Occipital lobe (tissue), 2 donors: ENCODE data around the gene FAAH2. TPM values are rescaled to one million over a fixed set of nuclear protein-coding genes. Genes with fewer than 3 reads are reported as not detected.
"Not testable (repeated sequence)": the region's sequence is repeated elsewhere in the genome, so short reads cannot be mapped to it uniquely, and the experiment has no call there.

Experiments
- DNase-seq: peaks from one replicate; lab custom pipeline; 2025; lab: John Stamatoyannopoulos, UW
- total RNA-seq: library from RNA; depleted of rRNA; stranded (reverse); fragments of >200 nt; gene quantifications from one replicate; pipeline ENCODE4 v1.2.3, GENCODE V29; 2014

FAAH2 gene
- total RNA-seq, 1 donor from 2014 or later = 1.2 TPM

GRCh38 chrX:57380026-57380796, 93.7 kb downstream of the FAAH2 start:
- no peak for DNase-seq

GRCh38 chrX:57394162-57394561, 107.7 kb downstream of the FAAH2 start:
- not testable (repeated sequence) for DNase-seq

GRCh38 chrX:57403191-57403590, 116.7 kb downstream of the FAAH2 start:
- DNase-seq = not testable (repeated sequence)

- no peak for DNase-seq
These were observed 119.6 kb downstream of the FAAH2 start for GRCh38 chrX:57406149-57406548.

GRCh38 chrX:57417827-57418226, 131.3 kb downstream of the FAAH2 start:
- no peak for DNase-seq

GRCh38 chrX:57422289-57422688, 135.8 kb downstream of the FAAH2 start:
- DNase-seq = no peak

GRCh38 chrX:57422790-57423189, 136.3 kb downstream of the FAAH2 start:
- no peak for DNase-seq

GRCh38 chrX:57445076-57445475, 158.6 kb downstream of the FAAH2 start:
- DNase-seq = no peak

- DNase-seq = no peak
These were observed 159.3 kb downstream of the FAAH2 start for GRCh38 chrX:57445832-57446231.

GRCh38 chrX:57447856-57448255, 161.3 kb downstream of the FAAH2 start:
- DNase-seq = no peak

- no peak for DNase-seq
These were observed 165.0 kb downstream of the FAAH2 start for GRCh38 chrX:57451426-57452020.

GRCh38 chrX:57453901-57454300, 167.4 kb downstream of the FAAH2 start:
- DNase-seq = no peak

- DNase-seq = no peak
These were observed 195.0 kb downstream of the FAAH2 start for GRCh38 chrX:57481514-57481913.

- DNase-seq = no peak
These were observed 230.0 kb downstream of the FAAH2 start for GRCh38 chrX:57516491-57516890.

GRCh38 chrX:57519578-57520118, 233.1 kb downstream of the FAAH2 start:
- no peak for DNase-seq

- no peak for DNase-seq
These were observed 242.3 kb downstream of the FAAH2 start for GRCh38 chrX:57528670-57529255.

Other genes with a start within 250 kb of the FAAH2 start
- 7.3 TPM for gene SPIN2B, start 165.2 kb upstream of the FAAH2 start, total RNA-seq
- 3.3 TPM for gene SPIN2A, start 149.3 kb upstream of the FAAH2 start, total RNA-seq